IPS-18c (cell line): Measurements from ENCODE around the gene PLCB1.

Experiments used
- H3K4me3 ChIP-seq: 2 replicates; pipeline ENCODE4 v1.7.0; 2013; ENCODE audit warnings: low read depth, mild to moderate bottlenecking, low read length, moderate library complexity; ENCODE audit not compliant: insufficient read depth
- H3K9me3 ChIP-seq: one replicate; pipeline ENCODE4 v1.6.1; 2013; ENCODE audit warnings: mild to moderate bottlenecking, low read length, moderate library complexity; ENCODE audit not compliant: control insufficient read depth, insufficient read depth

Gene PLCB1

DNA sequence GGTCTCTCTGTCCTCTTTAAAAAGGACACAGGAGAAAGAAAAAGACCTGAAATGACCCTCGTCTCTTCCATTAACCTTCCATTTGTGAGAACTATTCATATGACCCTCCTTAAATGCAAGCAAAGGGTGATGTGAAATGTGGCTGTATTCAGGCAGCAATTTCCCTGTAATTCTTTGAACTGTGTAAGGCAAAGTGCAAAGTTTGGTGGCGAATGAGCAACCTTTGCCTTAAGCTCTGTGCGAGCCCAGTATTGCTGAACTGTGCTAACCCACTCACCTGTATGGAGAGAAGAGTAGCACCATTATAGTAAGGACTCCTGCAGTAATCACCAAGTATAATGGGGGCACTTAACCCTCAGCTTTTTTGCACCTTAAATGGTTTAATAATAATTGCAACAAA is 223.4 kb downstream of the PLCB1 start:
- Histone ChIP-seq H3K4me3 (no peak overlapping the region), H3K9me3 (no peaks in the 10 kb centered on the region)

DNA sequence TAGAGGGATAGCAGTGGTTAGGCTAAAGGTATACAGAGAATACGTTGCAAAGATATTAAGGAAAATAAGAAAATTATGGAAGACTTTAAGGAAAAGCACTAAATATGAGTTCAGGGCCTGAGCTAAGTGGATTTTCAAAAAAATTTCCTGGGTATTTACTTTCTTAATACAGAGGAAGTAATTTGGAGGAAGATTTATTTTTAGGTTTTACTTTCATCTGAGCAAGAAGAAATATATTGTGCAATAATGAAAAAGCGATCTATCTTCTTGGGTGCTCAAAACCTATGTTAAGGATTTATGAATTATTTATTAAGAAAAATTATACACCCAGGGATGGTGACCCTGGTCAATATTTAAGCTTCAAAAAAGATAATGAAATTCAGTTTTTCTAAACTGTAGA is 224.7 kb downstream of the PLCB1 start:
- no peak overlapping the region for H3K4me3 ChIP-seq

DNA sequence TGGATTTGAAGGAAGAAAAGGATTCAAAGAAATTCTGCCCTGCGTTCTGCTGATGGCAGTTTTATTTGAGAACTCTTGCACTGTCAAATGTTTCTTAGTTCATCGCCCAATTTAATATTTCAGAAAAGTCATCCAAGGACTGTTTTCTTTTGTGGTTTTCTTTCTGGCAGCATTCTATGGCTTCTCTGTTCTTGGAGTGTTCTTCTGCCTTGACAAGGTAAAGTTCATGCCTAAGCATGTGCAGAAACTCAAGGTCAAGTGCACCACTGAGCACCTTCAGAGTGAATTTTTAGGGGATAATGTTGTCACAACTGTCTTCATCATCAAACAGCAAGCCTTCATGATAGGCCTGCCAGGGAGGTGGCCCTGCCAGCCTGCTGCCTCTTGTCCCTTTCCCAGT is 225.6 kb downstream of the PLCB1 start:
- Histone ChIP-seq H3K9me3 (no peaks in the 10 kb centered on the region), H3K4me3 (no peak overlapping the region)

More for the DNA sequence above, 224.7 kb downstream of the PLCB1 start:
- no peaks in the 10 kb centered on the region for H3K9me3 ChIP-seq

DNA sequence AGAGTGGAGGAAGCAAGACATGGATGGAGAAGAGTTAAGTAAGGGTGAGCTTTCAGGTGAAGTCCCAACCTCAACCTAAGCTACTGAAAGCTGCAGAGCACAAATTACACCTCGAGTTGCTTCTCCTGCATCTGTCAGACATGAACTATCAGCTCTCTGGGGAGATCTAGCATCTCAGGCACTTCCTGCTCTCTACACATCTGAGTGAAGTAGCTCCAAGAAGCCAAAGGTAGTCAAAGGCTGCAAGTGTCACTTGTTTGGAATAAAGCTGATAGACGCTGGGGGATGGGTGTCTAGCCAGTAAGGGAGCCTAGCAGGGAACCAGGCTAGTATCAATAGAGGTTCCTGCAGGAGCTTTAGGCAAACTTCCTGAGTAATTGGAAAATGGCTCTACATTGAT is 228.0 kb downstream of the PLCB1 start:
- no peak overlapping the region for H3K4me3 ChIP-seq

DNA sequence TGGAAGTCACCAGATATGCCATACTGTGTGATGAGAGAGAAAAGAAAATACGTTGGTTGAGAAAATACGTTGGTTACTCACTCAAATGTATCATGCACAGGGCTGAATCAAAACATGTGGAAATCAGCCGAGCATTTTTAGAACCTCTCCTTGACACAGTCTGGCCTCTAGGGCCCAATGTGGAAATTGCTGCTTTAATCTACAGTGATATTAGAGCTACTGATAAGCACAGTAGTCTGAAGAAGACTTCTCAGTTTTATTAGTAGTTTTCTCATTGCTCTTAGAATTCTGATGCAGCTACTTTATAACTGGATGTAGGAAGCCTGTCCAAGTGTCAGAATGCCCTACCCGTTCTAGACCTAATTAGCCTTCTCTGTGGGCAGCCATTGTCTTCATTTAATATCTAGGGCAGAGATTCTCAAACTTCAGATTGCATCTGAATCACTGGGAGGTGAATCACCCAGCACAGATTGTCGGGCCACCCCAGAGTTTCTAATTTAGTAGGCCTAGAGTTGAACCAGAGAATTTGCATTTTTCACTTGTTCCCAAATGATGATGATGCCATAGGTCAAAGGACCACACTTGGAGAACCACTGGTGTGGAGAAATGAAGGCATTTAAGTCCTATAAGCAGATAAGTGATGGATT is 229.1 kb downstream of the PLCB1 start:
- Histone ChIP-seq H3K4me3 (no peak overlapping the region), H3K9me3 (no peaks in the 10 kb centered on the region)

More for the DNA sequence above, 228.0 kb downstream of the PLCB1 start:
- H3K9me3 ChIP-seq, result no peaks in the 10 kb centered on the region

DNA sequence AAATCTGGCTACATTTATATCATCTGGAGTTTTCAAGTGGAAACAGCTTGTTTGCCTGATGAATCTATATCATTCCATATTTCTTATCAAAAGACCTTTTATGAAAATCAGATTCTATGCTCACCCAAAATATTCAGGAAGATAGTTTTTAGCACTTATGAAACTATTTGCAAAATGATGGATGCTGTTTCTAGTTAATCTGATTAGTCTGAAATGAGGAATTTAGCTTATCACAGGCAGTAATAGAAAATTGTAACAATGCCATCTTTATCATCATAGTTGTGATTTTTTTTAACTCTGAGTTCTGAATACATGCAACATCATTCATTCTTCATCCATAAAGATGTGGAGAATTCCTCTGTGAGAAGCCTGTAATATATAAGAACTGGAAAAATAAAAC is 229.7 kb downstream of the PLCB1 start:
- Histone ChIP-seq H3K4me3 (no peak overlapping the region), H3K9me3 (no peaks in the 10 kb centered on the region)

DNA sequence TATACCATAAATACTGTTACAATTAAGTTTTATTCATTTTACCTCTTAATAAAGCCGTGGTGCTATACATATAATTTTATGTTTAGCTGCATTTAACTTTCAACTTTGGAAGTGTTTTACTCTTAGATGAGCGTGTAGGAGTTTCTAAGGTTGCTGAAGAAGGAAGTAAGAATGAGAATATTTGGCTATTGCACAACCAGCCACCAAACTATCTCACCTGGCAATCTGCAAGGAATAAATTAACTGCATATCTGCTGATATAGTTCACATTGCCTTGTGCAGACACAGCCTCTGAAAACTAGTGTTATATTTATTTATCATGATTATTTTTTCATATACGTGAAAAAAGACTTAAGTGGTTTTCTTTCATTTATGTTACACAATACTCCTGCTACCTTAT is 230.4 kb downstream of the PLCB1 start:
- Histone ChIP-seq H3K9me3 (no peaks in the 10 kb centered on the region), H3K4me3 (no peak overlapping the region)

DNA sequence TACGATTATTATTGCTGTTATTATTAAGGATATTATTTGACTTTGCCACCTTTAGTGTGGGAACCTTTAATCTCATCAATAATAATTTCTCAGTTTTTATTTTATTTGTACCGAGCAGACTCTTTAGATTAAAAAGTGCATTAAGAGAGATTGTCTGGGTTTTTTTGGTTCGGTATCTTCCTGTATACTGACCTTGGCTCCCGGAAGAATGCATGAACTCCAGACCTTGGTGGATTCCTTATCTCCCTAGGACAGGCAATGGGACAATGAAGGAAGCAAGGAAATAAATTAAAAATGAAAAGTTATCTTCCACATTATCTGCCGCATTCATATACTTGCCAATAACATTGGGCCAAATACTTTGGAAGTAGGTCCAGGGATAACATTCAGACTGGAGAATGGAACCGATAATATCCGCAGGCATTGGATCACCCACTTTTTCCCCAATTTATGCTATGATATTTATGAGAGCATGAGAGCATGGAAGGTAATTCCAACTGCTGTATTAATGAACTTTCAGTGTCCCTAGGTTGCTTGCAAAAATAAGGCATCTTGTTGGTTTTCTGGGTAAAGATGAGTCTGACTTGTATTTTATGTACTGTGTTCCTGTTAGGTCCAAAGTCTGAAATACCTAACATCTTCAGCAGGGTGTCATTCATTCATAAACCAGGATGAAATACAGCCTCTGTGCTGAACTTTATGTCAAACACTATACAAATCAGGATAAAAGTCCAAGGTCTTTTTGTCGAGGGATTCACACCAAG is 232.1 kb downstream of the PLCB1 start:
- Histone ChIP-seq H3K4me3 (no peak overlapping the region), H3K9me3 (no peaks in the 10 kb centered on the region)

DNA sequence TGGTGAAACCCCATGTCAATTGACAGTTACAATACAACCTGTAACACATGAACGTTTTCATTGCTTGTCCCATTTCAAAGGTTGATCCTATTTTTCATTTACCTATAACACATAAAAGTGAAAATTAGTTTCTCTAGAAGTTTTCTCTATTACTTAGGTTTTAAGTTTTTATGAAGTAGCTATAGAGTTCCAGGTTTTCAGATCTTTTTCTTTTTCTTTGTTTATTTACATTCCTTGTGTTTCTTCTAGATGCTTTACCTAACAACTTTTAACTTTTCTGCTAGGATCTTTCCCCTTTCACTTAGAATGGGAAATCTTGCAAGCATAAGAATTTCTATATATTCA is 232.6 kb downstream of the PLCB1 start:
- no peaks in the 10 kb centered on the region for H3K9me3 ChIP-seq
- H3K4me3 ChIP-seq, result no peak overlapping the region

DNA sequence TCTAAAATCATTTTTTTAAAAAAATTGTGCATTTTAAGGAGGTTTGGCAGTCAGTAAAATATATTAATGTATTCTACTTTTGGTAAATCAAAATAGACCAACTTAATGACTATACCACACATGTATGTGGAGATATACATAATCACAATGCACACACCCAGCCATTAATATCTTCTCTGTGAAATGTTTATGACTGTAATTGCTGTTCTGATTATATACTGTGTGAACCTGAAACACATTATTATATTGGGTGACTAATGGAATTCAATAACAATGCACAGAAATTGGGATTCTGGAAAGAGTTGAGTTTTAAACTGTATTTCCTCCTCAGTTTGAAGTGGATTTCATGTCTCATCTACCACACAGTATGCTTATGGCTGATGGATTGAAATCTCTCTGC is 233.6 kb downstream of the PLCB1 start:
- Histone ChIP-seq H3K4me3 (no peak overlapping the region), H3K9me3 (no peaks in the 10 kb centered on the region)

DNA sequence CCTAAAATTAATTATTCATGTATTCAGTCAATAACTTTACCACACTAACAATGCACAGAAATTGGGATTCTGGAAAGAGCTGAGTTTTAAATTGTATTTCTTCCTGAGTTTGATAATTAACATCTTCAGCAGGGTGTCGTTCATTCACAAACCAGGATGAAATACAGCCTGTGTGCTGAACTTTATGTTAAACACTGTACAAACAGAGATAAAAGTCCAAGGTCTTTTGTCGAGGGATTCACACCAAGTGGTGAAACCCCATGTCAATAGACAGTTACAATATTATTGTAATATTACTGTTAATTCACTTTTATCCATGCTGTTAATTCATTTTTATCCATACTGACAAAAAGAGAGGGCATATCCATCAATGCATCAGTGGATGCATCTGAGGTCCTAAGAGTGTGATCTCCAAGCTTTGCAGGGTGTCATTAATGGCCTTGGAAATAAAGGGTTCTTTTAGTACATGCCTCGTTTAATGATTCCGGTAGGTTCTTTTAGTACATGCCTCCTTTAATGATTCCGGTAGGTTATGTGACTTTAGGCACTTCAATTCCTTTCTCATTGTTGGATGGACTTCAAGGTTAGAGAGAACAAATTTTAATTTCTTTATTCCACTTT is 234.3 kb downstream of the PLCB1 start:
- Histone ChIP-seq H3K9me3 (no peaks in the 10 kb centered on the region), H3K4me3 (no peak overlapping the region)

DNA sequence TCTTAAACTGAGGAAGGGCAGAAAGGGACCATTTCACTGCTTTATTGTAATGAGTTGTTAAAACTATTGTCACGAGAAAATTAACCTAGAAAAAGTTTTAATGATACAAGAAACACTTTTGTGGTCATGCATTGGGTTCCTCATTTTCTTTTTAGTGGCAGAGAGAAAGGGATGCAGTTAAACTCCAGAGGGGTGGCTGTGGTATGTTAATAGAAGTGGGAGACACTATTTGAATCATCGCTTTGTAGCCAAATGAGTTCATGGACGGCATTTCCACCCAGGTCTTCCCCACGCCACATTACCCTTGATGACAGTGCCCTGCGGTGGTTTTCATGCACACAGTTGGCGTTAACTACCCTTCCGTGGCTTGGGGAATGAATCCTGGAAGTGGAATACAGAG is 235.6 kb downstream of the PLCB1 start:
- no peaks in the 10 kb centered on the region for H3K9me3 ChIP-seq
- no peak overlapping the region for H3K4me3 ChIP-seq

DNA sequence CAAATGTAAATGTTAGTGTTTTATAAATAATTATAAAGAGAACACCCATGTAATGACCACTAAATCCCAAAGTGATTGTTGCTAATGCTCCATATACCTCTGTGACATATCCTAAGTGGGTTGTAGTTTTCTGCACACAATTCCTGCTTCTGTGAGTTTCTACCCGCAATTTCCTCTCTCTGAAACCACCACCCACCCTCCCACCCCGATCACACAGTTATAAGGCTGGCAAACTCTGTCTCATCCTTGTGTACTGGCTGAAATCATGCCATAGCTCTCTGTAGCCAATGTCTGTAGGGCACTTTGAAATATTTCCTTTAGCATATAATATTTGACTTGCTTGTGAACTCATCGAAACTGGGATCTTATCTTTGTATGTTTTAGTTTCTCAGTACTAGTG is 236.6 kb downstream of the PLCB1 start:
- no peaks in the 10 kb centered on the region for H3K9me3 ChIP-seq
- no peak overlapping the region for H3K4me3 ChIP-seq

DNA sequence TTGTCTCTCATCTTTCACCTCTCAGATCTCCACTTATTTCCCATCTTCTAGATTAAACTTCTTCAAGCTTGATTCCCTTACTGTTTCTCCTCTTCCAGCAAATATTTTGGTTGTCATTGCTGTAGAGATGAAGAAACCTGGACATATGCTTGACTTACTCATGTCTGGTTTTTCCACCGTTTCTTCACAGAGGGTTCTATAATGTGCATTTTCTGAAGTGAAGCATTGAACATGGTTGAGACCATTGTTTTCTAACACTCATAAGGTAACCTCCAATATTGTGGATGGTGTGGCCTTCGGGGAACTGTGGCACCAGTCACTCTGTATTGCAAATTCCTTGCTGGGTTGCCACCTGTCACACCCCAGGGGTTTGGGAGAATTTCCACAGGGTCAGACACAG is 237.2 kb downstream of the PLCB1 start:
- Histone ChIP-seq H3K4me3 (no peak overlapping the region), H3K9me3 (no peaks in the 10 kb centered on the region)

DNA sequence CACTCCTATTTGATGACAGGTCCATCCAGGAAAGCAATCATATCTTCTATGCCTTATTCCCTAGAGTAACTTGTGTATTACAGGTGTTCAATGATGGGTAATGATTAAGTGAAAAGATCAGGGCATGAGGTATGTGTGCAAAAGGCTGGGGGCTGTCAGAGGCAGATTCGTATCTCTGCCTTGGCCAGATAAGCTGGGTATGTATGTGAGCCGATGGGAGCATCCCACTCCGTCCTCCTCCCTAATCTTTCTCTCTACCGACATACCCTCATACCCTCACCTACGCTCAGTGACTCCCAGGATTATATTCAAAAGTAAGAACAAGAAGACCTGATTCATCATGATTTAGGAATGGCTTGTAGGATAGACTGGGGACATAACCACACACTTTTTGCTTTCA is 238.7 kb downstream of the PLCB1 start:
- Histone ChIP-seq H3K4me3 (no peak overlapping the region), H3K9me3 (no peaks in the 10 kb centered on the region)

DNA sequence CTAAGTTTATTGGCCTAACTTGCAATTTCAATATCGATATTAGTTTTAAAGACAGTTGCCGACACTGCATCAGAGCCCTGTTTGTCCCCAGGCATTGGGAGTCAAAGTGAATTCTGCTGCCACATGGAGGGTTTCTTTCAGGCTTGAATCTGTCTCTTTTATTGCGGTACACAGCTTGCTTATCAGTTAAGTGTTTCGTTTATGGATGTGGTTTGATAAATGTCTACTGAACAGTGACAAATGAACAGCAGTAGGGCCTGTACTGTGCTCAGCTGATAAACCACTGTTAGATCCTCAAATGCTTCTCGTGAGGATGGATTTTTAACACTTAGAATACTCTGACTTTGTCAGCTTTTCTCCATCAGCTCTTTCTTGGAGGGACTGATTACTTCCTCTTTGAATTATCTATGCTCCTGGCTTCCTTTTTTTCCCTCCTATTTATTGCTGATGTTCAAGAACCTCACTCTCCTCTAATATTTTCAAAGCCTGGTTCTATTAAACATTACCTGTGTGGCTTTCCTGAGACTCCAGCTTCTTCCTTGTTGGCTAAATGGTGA is 240.8 kb downstream of the PLCB1 start:
- H3K4me3 ChIP-seq, result no peak overlapping the region
- H3K9me3 ChIP-seq, result no peaks in the 10 kb centered on the region

DNA sequence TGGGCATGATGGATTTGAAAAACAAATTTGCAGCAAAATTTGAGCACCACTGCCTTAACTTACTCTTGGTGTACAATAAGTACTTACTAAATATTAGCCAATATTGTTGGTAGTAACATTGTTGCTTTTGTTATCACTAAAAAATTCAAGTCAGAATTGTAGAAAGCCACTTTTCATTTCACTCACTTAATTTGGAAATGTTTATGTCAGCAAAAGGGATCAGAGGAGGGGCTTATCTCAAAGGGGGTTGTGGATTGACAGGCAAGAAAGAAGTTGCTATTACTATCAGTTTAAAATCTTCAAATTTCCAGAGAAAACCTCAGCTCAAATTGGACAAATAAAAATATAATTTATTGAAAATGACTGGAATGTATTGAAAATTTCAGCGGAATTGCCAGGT is 241.5 kb downstream of the PLCB1 start:
- no peak overlapping the region for H3K4me3 ChIP-seq
- no peaks in the 10 kb centered on the region for H3K9me3 ChIP-seq

DNA sequence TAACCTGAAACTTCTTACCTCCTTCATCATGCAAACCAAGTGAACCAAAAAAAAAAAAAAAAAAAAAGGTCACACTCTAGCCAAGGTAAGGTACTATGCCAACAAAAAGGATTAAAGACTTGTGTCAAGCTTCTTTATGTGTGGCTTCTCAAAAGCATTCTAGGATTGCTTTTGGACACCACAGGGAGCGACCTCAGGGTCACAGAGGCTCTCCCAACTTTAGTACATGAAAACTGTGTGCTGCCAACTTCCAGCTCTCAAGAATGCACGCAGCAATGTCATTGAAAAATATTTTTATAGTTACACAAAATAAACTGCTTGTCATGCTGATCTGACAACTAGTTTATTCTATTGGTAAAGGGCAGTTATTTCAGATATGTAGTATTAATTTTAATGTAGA is 243.8 kb downstream of the PLCB1 start:
- Histone ChIP-seq H3K4me3 (no peak overlapping the region), H3K9me3 (no peaks in the 10 kb centered on the region)
